Right renal cortex interstitium (tissue), 3 donors: ENCODE measurements around the gene CDC73. TPM values are rescaled to one million over a fixed set of nuclear protein-coding genes. Genes with fewer than 3 reads are reported as not detected.

Experiments used
- DNase-seq, 3 donors: peaks; one replicate each; pipeline ENCODE4 v3.0.0-alpha.2; 2013; ENCODE audit warnings: low read depth in 3 of 3, low spot score in 2 of 3
- polyA plus RNA-seq, 3 donors: library from polyadenylated mRNA; unstranded; fragments of 120-200 nt; gene quantifications; one replicate each; pipeline ENCODE4 v1.2.1, GENCODE V29; 2013; ENCODE audit not compliant: insufficient read length in 3 of 3

The CDC73 gene
- 10 to 100 TPM; 48.7 to 52.9 (median 52.7) TPM for polyA plus RNA-seq

GRCh38 chr1:193121616-193122593 is at the start of gene CDC73:
CDC73 (plus strand) TSS chr1:193122031; CDS start chr1:193122201, 170 bp downstream.
- peak; percentile 89 to 92 (median 90) for DNase-seq

- DNase-seq, result no peak
Measured at GRCh38 chr1:193077991-193078390, 43.8 kb upstream of the CDC73 start.

- no peak for DNase-seq
Measured at GRCh38 chr1:193079187-193079586, 42.6 kb upstream of the CDC73 start.

GRCh38 chr1:193083365-193084088 is 38.3 kb upstream of the CDC73 start:
- DNase-seq, result no peak

- DNase-seq, result no peak
Measured at GRCh38 chr1:193085263-193085662, 36.6 kb upstream of the CDC73 start.

- no peak for DNase-seq
Measured at GRCh38 chr1:193086342-193086741, 35.5 kb upstream of the CDC73 start.

- no peak for DNase-seq
Measured at GRCh38 chr1:193087893-193088292, 33.9 kb upstream of the CDC73 start.

GRCh38 chr1:193090865-193091264 is 31.0 kb upstream of the CDC73 start:
- DNase-seq, result no peak

- DNase-seq, result no peak
Measured at GRCh38 chr1:193094112-193094511, 27.7 kb upstream of the CDC73 start.

- DNase-seq, result no peak
Measured at GRCh38 chr1:193102662-193103061, 19.2 kb upstream of the CDC73 start.

GRCh38 chr1:193103759-193104501 is 17.9 kb upstream of the CDC73 start:
- no peak for DNase-seq

- DNase-seq, result peak in 1 of 3 donors; percentile 31
Measured at GRCh38 chr1:193104502-193104906, 17.3 kb upstream of the CDC73 start.

- peak in 2 of 3 donors; percentile 63 to 64 for DNase-seq
Measured at GRCh38 chr1:193104907-193105820, 16.7 kb upstream of the CDC73 start, which contains the start of gene GLRX2. GLRX2 (minus strand) TSS chr1:193105414; CDS start chr1:193105382, 32 bp downstream.

- DNase-seq, result no peak
Measured at GRCh38 chr1:193105821-193106177, 16.0 kb upstream of the CDC73 start.

GRCh38 chr1:193108471-193108870 is 13.4 kb upstream of the CDC73 start:
- DNase-seq, result no peak

- no peak for DNase-seq
Measured at GRCh38 chr1:193109619-193110018, 12.2 kb upstream of the CDC73 start.

GRCh38 chr1:193110246-193110645 is 11.6 kb upstream of the CDC73 start:
- no peak for DNase-seq

GRCh38 chr1:193110864-193111263 is 11.0 kb upstream of the CDC73 start:
- DNase-seq, result no peak

GRCh38 chr1:193111641-193112090 is 10.2 kb upstream of the CDC73 start:
- no peak for DNase-seq
